GM13976 (cell line): ENCODE data around the gene PKHD1.
"Not testable (repeated sequence)": the region's sequence is repeated elsewhere in the genome, so short reads cannot be mapped to it uniquely, and the experiment has no call there.

Experiments used
- DNase-seq: peaks from one replicate; pipeline ENCODE4 v3.0.0; 2012; ENCODE audit warnings: low spot score
- in situ Hi-C: fragments of 300-500 bp; cut with MboI; formaldehyde crosslinking; loops from one replicate; pipeline ENCODE4 v1.12.0; 2022; ENCODE audit warnings: low sequenced_read_pairs, mixed read lengths, inconsistent platforms; ENCODE audit not compliant: unreplicated experiment
- TF ChIP-seq, protein P1 (sequence below): IDR thresholded peaks from 2 replicates; pipeline ENCODE4 v1.5.1; 2012; ENCODE audit warnings: borderline replicate concordance, mild to moderate bottlenecking; ENCODE audit not compliant: insufficient read depth; ENCODE audit errors: extremely low read depth, missing control alignments, control extremely low read depth

Gene PKHD1

DNA sequence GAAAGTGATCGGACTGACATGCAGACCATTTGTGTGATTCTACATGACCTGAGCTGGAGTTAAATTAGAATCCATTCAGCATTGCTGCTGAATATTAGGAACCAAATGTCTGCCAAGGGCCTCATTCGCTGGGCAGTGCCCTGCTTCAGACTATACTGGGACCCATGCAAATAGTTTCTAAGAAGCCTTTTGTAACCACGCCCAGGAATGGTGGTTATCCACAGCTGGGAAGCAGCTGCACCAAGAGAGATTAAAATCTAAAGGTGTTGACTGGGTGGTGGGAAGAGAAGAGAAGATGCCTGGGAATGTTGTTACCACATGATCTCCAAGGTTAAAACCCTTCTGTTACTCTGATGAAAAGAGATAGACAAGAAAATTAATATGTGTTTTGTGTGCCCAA is 156.8 kb downstream of the PKHD1 start:
- TF ChIP-seq, protein P1, sequence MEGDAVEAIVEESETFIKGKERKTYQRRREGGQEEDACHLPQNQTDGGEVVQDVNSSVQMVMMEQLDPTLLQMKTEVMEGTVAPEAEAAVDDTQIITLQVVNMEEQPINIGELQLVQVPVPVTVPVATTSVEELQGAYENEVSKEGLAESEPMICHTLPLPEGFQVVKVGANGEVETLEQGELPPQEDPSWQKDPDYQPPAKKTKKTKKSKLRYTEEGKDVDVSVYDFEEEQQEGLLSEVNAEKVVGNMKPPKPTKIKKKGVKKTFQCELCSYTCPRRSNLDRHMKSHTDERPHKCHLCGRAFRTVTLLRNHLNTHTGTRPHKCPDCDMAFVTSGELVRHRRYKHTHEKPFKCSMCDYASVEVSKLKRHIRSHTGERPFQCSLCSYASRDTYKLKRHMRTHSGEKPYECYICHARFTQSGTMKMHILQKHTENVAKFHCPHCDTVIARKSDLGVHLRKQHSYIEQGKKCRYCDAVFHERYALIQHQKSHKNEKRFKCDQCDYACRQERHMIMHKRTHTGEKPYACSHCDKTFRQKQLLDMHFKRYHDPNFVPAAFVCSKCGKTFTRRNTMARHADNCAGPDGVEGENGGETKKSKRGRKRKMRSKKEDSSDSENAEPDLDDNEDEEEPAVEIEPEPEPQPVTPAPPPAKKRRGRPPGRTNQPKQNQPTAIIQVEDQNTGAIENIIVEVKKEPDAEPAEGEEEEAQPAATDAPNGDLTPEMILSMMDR, result no peak
- DNase-seq, result no peak
- in situ Hi-C loops, result no loop called here

DNA sequence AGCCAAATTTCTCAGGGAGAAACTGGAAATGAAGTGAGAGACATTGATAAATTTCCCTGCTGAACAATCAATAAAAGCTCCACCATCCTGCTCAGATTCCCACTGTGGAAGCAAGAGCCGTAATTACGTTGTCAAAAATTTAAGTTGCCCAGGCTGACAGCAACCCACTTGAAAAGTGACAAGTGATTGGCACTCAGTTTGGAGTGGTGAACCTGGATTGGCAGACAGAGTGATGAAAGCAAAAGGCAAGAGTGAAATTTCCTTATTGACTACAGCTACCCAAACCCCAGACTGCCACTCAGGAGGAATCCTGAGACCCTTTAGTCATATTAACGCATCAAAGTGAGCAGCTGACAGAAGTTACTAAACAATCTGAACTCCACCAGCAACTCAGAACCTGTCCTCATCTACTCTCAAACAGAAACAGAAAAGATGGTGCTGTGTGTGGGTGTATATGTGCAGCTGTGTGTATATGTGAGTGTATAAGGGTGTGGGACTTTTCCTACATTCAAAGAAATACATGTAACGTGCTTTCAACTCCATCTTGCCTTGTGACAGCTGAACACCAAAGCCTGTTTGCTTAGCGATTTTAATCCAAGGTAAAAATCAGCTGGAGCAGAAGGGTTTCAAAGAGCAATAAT is 157.4 kb downstream of the PKHD1 start:
- DNase-seq, result peak; percentile 7
- in situ Hi-C loops, result no loop called here
- TF ChIP-seq, protein P1, result no peak

DNA sequence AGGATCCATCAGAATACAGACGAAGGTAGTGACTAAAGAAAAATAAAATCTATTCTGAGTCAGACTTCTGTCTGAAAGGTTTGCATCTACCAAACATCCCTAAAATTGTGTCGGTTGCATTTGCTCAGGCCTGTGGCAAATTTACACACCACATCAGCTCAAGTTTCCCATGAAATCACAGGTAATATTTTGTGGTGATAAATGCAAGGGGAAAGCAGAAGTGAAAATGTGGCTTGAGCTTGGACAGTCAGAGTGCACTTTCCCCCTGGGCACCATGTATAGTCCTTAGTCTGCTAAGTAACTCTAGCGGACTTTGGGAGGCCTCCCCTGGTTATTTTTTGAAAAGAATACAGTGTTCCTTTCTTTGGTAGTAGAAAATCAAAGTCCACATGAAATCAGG is 159.1 kb downstream of the PKHD1 start:
- TF ChIP-seq, protein P1, result no peak
- in situ Hi-C loops, result no loop called here
- DNase-seq, result peak; percentile 12

DNA sequence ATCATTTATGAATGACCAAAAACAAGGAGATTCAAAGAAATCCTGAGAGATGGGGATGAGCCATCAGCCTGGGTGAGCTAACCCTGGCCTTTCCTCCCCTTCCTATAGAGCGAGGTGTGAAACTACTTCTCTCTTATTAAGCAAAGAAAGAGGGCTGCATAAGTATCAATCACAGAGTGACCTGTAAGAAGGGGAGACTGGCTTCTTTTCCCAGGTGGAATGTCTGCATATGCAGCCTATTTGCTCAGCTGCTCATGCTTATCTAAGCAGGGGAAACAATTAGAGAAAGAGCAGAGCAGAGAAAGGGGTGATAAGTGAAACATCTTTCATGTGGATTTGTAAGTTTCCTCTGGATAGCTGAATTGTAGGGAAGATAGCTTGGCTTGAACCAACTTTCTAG is 160.0 kb downstream of the PKHD1 start:
- DNase-seq, result no peak
- TF ChIP-seq, protein P1, result no peak
- in situ Hi-C loops, result no loop called here

DNA sequence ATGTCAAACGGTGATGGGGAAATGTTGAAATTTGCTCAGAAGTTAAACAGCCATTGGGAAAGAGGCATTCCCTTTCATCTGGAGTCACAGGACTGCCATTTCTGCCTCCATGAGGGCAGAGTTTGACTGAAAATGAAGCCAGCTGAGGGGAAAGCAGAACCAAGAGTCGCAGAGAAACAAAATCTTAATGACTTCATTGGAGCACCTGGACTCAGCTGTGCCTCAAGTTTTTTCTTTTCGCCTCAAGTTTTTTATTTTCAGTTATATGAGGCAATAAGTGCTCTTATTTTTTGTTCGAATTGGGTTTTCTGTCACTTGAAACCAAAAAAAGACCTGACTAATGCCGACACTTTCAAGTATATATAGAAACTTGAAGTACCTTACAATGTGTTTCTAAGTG is 161.3 kb downstream of the PKHD1 start:
- TF ChIP-seq, protein P1, result no peak
- in situ Hi-C loops, result no loop called here
- peak; percentile 14 for DNase-seq

DNA sequence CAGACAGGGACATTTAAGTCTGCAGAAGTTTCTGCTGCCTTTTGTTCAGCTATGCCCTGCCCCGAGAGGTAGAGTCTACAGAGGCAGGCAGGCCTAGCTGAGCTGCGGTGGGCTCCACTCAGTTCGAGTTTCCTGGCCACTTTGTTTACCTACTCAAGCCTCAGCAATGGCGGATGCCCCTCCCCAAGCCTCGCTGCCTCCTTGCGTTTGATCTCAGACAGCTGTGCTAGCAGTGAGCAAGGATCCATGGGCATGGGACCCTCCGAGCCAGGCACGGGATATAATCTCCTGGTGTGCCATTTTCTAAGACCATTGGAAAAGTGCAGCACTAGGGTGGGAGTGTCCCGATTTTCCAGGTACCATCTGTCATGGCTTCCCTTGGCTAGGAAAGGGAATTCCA is 164.9 kb downstream of the PKHD1 start:
- in situ Hi-C loops, result not testable (repeated sequence)

DNA sequence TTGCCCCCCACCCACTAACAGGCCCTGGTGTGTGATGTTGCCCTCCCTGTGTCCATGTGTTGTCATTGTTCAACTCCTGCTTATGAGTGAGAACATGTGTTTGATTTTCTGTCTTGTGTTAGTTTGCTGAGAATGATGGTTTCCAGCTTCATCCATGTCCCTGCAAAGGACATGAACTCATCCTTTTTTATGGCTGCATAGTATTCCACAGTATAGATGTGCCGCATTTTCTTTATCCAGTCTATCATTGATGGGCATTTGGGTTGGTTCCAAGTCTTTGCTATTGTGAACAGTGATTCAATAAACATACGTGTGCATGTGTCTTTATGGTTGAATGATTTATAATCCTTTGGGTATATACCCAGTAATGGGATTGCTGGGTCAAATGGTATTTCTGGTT is 169.1 kb downstream of the PKHD1 start:
- DNase-seq, in situ Hi-C loops: not testable (repeated sequence)

More for the DNA sequence above, 164.9 kb downstream of the PKHD1 start:
- not testable (repeated sequence) for DNase-seq

DNA sequence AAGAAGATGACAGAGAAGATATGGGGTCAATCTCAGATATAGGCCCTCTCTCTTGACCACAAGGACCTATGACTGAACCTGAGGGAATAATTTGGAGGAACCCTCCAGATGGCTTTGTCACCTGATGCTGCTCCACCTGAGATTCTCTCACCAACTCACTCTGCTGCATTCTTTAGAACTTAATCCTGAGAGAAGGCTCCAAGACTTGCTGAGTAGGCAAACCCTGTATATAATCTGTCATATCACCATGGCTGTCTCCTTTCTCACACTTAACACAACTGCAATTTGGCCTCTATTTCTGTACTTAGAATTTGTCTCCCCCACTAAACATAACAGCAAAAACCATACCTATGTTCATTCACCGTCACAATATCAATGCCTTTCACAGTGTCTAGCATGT is 172.3 kb downstream of the PKHD1 start:
- TF ChIP-seq, protein P1, result no peak
- in situ Hi-C loops, result no loop called here

More for the DNA sequence above, 172.3 kb downstream of the PKHD1 start:
- DNase-seq, result no peak
